ENCODE data around the gene NRIP2. TPM values are rescaled to one million over a fixed set of nuclear protein-coding genes. Genes with fewer than 3 reads are reported as not detected.

Gene NRIP2
- total and polyA plus RNA-seq, 2 donors (not counting 3 experiments of a cell fraction or from before 2014, with no cell fraction given): not detected

DNA sequence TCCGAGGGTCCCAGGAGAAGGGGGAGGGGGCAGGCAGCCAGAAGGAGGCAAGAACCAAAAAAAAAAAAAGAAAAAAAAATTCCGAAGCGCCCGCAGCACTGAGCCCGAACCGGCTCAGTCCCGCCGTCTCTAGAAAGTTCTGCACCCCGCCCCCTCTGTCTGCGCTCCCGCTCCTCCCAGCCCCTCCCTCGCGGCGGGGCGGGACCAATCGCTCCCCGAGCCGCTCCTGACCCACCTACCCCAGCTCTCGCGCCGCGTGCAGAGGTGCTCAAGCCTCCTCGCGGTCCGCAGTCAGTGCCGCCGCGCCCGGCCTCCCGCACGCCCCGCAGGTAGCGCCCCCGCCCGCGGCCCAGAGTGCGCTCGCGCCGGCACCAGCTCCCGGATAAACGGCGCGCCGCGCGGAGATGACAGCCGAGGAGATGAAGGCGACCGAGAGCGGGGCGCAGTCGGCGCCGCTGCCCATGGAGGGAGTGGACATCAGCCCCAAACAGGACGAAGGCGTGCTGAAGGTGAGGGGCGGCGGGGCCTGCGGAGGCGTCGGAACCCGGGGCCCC, 40.0 kb downstream of the NRIP2 start, which contains the start of gene FKBP4:
FKBP4 (plus strand) TSS at position 235 of the 554 bp plus-strand sequence; CDS start at position 405, 170 bp downstream.
- FAIRE-seq (peak; percentile 94), DNase-seq (ENCODE audit: low read depth, low spot score) (peak; percentile 82)
- H2AFZ ChIP-seq (ENCODE audit: low read depth, low read length): peak within 1 kb of the TSS; percentile 71
- POLR2A ChIA-PET: no interaction called here
- peaks cover 23% of the 10 kb centered on the region for H3K4me1 ChIP-seq (ENCODE audit: control insufficient read depth, extremely low read depth, insufficient read depth, low read length)
- H3K36me3 ChIP-seq (ENCODE audit: control insufficient read depth in 2 of 2, extremely low read depth in 1 of 2, insufficient read depth in 2 of 2, low read length in 2 of 2): peaks cover 12 to 13% of the 10 kb centered on the region in 2 experiments
- TF ChIP-seq GATA2 (IDR thresholded peaks at IDR 0.05; ENCODE audit: insufficient read depth, insufficient read length, low read depth, low read length) (no peak), POLR2A (IDR thresholded peaks at IDR 0.05; ENCODE audit: low read depth, low read length) (peak; percentile 76), MYC (IDR thresholded peaks at IDR 0.05; ENCODE audit: low read depth, low read length) (peak; percentile 42), POLR2AphosphoS5 (IDR thresholded peaks at IDR 0.05; ENCODE audit: insufficient read depth, low read depth, low read length) (peak; percentile 71)
- peak within 1 kb of the TSS; percentile 91 for H3K4me2 ChIP-seq (ENCODE audit: insufficient read depth, low read length)
- peaks cover 5 to 7% of the 10 kb centered on the region in 2 experiments for H3K27me3 ChIP-seq (ENCODE audit: control insufficient read depth in 2 of 2, insufficient read depth in 2 of 2, low read length in 2 of 2)
- H3K9ac ChIP-seq (replicated peaks; ENCODE audit: extremely low read depth, insufficient read depth, low read length): peak within 1 kb of the TSS; percentile 63
- peak within 1 kb of the TSS; percentile 1 for H3K27ac ChIP-seq (ENCODE audit: insufficient read depth, low read depth, low read length)
- no TSS peak for BruUV-seq (replicated peaks)
- H3K4me3 ChIP-seq (replicated peaks in 1 of 3; ENCODE audit: insufficient read depth in 1 of 3, low read depth in 1 of 3, low read length in 3 of 3): peak within 1 kb of the TSS; percentile 69 to 93 (median 73)
- intact Hi-C loops (cut with micrococcal nuclease): loop anchor here (2.0 kb wide), 1 partner anchor 242 kb away; no protein-coding TSS in a partner anchor
- no peaks in the 10 kb centered on the region for H3K9me1 ChIP-seq (replicated peaks; ENCODE audit: control insufficient read depth, extremely low read depth, insufficient read depth, low read length)
- no peaks in the 10 kb centered on the region for H3K9me3 ChIP-seq (replicated peaks; ENCODE audit: control insufficient read depth, insufficient read depth, low read length)
- peaks cover 25% of the 10 kb centered on the region for H3K79me2 ChIP-seq (ENCODE audit: control insufficient read depth, insufficient read depth, low read length)
- CTCF ChIA-PET: interaction anchor here (1.2 to 3.1 kb wide), 4 partner anchors 11 to 246 kb away, joined by 3 to 31 read pairs (median 7); partner anchors contain the start of gene ITFG2
- dilution Hi-C loops (cut with MboI; ENCODE audit: extremely low pct_ligation_motif_present, low sequenced_read_pairs): no loop called here
- H4K20me1 ChIP-seq (replicated peaks; ENCODE audit: control insufficient read depth, extremely low read depth, insufficient read depth, low read length): no peaks in the 10 kb centered on the region

DNA sequence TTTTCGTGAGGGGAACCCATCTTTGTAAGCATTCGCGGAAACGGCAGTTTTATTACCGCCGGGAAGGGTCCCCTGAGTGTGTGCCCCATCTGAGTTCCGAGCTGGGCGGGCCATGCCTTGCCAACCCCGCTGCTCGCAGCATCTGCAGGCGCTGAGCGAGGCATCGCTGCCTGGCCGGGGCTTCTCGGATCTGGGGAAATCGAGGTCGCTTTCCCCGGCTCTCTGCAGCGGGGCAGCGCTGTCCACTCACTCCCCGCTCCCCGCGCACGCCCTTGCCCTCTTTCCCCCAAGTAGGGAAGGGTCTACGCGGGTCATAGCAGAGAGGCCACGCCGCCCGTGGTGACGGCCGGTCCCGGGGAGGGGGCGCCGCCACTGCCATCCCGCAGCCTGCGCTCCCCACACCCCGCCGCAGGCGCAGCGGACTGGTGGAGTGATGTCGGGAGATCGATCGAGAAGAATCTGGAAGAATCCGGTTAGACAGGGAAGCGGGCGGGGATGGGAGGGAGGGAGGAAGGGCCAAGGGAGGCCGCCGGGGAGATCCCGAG, 40.6 kb downstream of the NRIP2 start:
- Histone ChIP-seq H3K9ac (replicated peaks; ENCODE audit: extremely low read depth, insufficient read depth, low read length) (peak overlapping the region; percentile 8), H3K4me3 (replicated peaks in 1 of 3; ENCODE audit: insufficient read depth in 1 of 3, low read depth in 1 of 3, low read length in 3 of 3) (peak overlapping the region in 2 of 3 experiments; percentile 48 to 69), H3K27ac (ENCODE audit: insufficient read depth, low read depth, low read length) (no peak overlapping the region), H3K36me3 (ENCODE audit: control insufficient read depth in 2 of 2, extremely low read depth in 1 of 2, insufficient read depth in 2 of 2, low read length in 2 of 2) (peaks cover 6 to 7% of the 10 kb centered on the region in 2 experiments), H2AFZ (ENCODE audit: low read depth, low read length) (peak overlapping the region; percentile 62), H3K4me2 (ENCODE audit: insufficient read depth, low read length) (peak overlapping the region; percentile 35), H3K9me1 (replicated peaks; ENCODE audit: control insufficient read depth, extremely low read depth, insufficient read depth, low read length) (no peaks in the 10 kb centered on the region), H4K20me1 (replicated peaks; ENCODE audit: control insufficient read depth, extremely low read depth, insufficient read depth, low read length) (no peaks in the 10 kb centered on the region), H3K9me3 (replicated peaks; ENCODE audit: control insufficient read depth, insufficient read depth, low read length) (no peaks in the 10 kb centered on the region), H3K4me1 (ENCODE audit: control insufficient read depth, extremely low read depth, insufficient read depth, low read length) (peaks cover 23% of the 10 kb centered on the region), H3K79me2 (ENCODE audit: control insufficient read depth, insufficient read depth, low read length) (peaks cover 25% of the 10 kb centered on the region), H3K27me3 (ENCODE audit: control insufficient read depth in 2 of 2, insufficient read depth in 2 of 2, low read length in 2 of 2) (peaks cover 5 to 8% of the 10 kb centered on the region in 2 experiments)
- FAIRE-seq (no peak), DNase-seq (ENCODE audit: low read depth, low spot score) (no peak)
- intact Hi-C loops (cut with micrococcal nuclease): loop anchor here (2.0 kb wide), 1 partner anchor 243 kb away; no protein-coding TSS in a partner anchor
- TF ChIP-seq MYC (IDR thresholded peaks at IDR 0.05; ENCODE audit: low read depth, low read length) (no peak), JUN (IDR thresholded peaks at IDR 0.05; ENCODE audit: borderline replicate concordance, insufficient read depth, insufficient read length, low read depth) (no peak), EZH2 (IDR thresholded peaks at IDR 0.05; ENCODE audit: borderline replicate concordance, low read depth, low read length, severe bottlenecking) (peak; percentile 87)
- ChIA-PET POLR2A (no interaction called here), CTCF (interaction anchor here (1.2 to 3.1 kb wide), 2 partner anchors 11 to 19 kb away, joined by 8 to 31 read pairs; partner anchors contain the start of gene ITFG2)
- dilution Hi-C loops (cut with MboI; ENCODE audit: extremely low pct_ligation_motif_present, low sequenced_read_pairs): no loop called here
- no TSS peak for BruUV-seq (replicated peaks)

Data from endothelial cell of umbilical vein (primary cell).